Myocyte (in vitro differentiated cells): ENCODE results near the gene NPM3. TPM values are rescaled to one million over a fixed set of nuclear protein-coding genes. Genes with fewer than 3 reads are reported as not detected.

ENCODE experiments used
- DNase-seq: peaks from one replicate; pipeline ENCODE4 v3.0.0-alpha.2; 2012; ENCODE audit warnings: low read depth
- polyA plus RNA-seq: library from polyadenylated mRNA; unstranded; fragments of >200 nt; gene quantifications from one replicate; pipeline ENCODE4 v1.2.1, GENCODE V29; 2012; ENCODE audit warnings: missing spikeins
- total RNA-seq: library from RNA; depleted of rRNA; stranded (reverse); fragments of >200 nt; gene quantifications from 2 replicates; pipeline ENCODE4 v1.2.3, GENCODE V29; 2014

Gene NPM3
- total RNA-seq, result 60.9 and 62.4 TPM in 2 replicates
- 60.3 TPM for polyA plus RNA-seq

- DNase-seq, result peak; percentile 82
Measured at GRCh38 chr10:101782811-101783735, at the start of gene NPM3. NPM3 (minus strand) TSS chr10:101783446; CDS start chr10:101783390, 56 bp downstream.

- no peak for DNase-seq
Measured at GRCh38 chr10:101832325-101832771, 49.1 kb upstream of the NPM3 start.

GRCh38 chr10:101831169-101831811, 48.0 kb upstream of the NPM3 start:
- DNase-seq, result no peak

GRCh38 chr10:101830322-101831168, 47.3 kb upstream of the NPM3 start:
- DNase-seq, result peak; percentile 88

- DNase-seq, result no peak
Measured at GRCh38 chr10:101829561-101830315, 46.5 kb upstream of the NPM3 start.

- no peak for DNase-seq
Measured at GRCh38 chr10:101828766-101829551, 45.7 kb upstream of the NPM3 start.

GRCh38 chr10:101827919-101828600, 44.8 kb upstream of the NPM3 start:
- no peak for DNase-seq

GRCh38 chr10:101826852-101827434, 43.7 kb upstream of the NPM3 start:
- DNase-seq, result no peak

GRCh38 chr10:101824736-101825135, 41.5 kb upstream of the NPM3 start:
- DNase-seq, result no peak

- DNase-seq, result no peak
Measured at GRCh38 chr10:101818872-101819633, 35.8 kb upstream of the NPM3 start.

GRCh38 chr10:101818119-101818871, 35.0 kb upstream of the NPM3 start, which contains the start of gene OGA:
OGA (minus strand) TSS chr10:101818444; CDS start chr10:101818022, 422 bp downstream.
- peak; percentile 100 for DNase-seq

- DNase-seq, result peak; percentile 83
Measured at GRCh38 chr10:101817337-101818118, 34.3 kb upstream of the NPM3 start.

- DNase-seq, result no peak
Measured at GRCh38 chr10:101816913-101817336, 33.7 kb upstream of the NPM3 start.

GRCh38 chr10:101816376-101816775, 33.1 kb upstream of the NPM3 start:
- DNase-seq, result no peak

- no peak for DNase-seq
Measured at GRCh38 chr10:101814466-101815071, 31.3 kb upstream of the NPM3 start.

- DNase-seq, result peak; percentile 77
Measured at GRCh38 chr10:101812606-101813005, 29.4 kb upstream of the NPM3 start.
